ENCODE data around the gene RRAS.

Gene RRAS

DNA sequence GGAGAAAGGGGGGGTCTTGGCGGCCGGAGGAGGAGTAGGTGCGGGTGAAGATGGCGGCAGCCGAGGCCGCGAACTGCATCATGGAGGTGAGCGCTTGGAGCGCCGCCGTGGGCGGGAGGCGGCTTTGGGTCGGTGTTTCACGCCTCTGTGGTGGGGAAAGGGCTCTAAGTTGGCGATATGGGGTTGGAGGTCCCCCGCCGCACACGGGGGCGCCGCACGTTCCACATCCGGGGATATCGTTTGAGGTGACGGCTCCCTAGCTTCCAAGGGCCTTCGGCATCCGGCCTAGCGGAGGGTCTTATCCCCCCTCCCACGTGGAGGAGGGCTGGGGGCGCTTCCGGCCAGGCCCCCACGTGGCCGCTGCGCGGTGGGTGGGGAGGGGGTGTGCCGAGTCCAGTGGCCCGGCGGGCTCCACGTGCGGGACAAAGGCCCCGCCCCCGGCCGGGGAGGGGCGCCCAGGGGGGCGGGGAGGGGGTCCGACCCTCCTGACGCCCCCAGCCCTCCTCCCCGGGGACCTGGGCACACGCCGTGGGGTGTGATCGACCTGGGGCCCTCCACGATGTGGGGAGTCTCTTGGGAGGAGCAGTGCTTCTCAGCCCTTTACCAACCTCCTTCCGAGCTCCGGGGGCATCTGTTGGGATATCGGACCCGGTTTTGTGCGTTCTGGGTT, 37.4 kb upstream of the RRAS start, which contains the start of gene PRMT1:
TSS of gene PRMT1 (plus strand) at position 41 of the 670 bp plus-strand sequence. CDS start at position 51, 10 bp downstream.
- peak within 1 kb of the TSS; percentile 74 to 96 (median 89) for H3K4me3 ChIP-seq (ENCODE audit: low read depth in 1 of 5, low read length in 5 of 5)
- peak within 1 kb of the TSS; percentile 17 to 95 (median 91) for H3K9ac ChIP-seq (ENCODE audit: low read length in 5 of 5)
- H3K36me3 ChIP-seq (ENCODE audit: control insufficient read depth in 5 of 5, insufficient read depth in 5 of 5, low read length in 5 of 5): peaks cover 0 to 10% (median 7%) of the 10 kb centered on the region in 5 donors
- H3K4me1 ChIP-seq (ENCODE audit: control insufficient read depth in 5 of 5, insufficient read depth in 5 of 5, low read length in 5 of 5): peaks cover 2 to 51% (median 34%) of the 10 kb centered on the region in 5 donors
- H3K27ac ChIP-seq (ENCODE audit: low read depth, low read length): peak within 1 kb of the TSS; percentile 88
- no peaks in the 10 kb centered on the region for H3K9me3 ChIP-seq (ENCODE audit: control insufficient read depth in 5 of 5, low read length in 5 of 5)
- H3K27me3 ChIP-seq (ENCODE audit: control insufficient read depth in 5 of 5, insufficient read depth in 4 of 5, low read length in 5 of 5): no peaks in the 10 kb centered on the region

DNA sequence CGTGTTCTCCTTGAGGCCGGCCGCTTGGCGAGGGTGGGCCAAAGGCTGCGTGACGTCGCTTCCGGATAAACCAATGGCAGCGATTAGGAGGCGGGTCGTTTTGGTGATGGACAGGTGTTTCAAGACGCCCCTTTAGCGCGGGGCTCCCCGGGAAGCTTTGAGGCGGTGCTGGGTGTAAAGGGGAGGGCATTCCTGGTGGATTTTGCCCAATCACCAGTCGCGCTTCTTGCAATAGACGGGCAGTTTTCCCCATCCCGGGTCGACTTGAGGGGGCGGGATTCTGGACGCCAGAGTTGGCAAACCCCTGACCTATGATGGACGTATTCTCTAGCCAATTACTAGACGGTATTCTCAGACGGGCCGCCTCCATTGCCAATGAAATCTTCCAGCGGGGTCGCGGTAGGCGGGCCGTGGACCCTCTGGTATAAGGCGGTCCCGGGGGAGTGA, 36.9 kb upstream of the RRAS start:
- Histone ChIP-seq H3K9me3 (ENCODE audit: control insufficient read depth in 5 of 5, low read length in 5 of 5) (no peaks in the 10 kb centered on the region), H3K27ac (ENCODE audit: low read depth, low read length) (peak overlapping the region; percentile 88), H3K9ac (ENCODE audit: low read length in 5 of 5) (peak overlapping the region; percentile 17 to 95 (median 91)), H3K27me3 (ENCODE audit: control insufficient read depth in 5 of 5, insufficient read depth in 4 of 5, low read length in 5 of 5) (no peaks in the 10 kb centered on the region), H3K4me3 (ENCODE audit: low read depth in 1 of 5, low read length in 5 of 5) (peak overlapping the region; percentile 74 to 96 (median 89)), H3K4me1 (ENCODE audit: control insufficient read depth in 5 of 5, insufficient read depth in 5 of 5, low read length in 5 of 5) (peaks cover 2 to 50% (median 34%) of the 10 kb centered on the region in 5 donors), H3K36me3 (ENCODE audit: control insufficient read depth in 5 of 5, insufficient read depth in 5 of 5, low read length in 5 of 5) (peaks cover 0 to 5% (median 2%) of the 10 kb centered on the region in 5 donors)

DNA sequence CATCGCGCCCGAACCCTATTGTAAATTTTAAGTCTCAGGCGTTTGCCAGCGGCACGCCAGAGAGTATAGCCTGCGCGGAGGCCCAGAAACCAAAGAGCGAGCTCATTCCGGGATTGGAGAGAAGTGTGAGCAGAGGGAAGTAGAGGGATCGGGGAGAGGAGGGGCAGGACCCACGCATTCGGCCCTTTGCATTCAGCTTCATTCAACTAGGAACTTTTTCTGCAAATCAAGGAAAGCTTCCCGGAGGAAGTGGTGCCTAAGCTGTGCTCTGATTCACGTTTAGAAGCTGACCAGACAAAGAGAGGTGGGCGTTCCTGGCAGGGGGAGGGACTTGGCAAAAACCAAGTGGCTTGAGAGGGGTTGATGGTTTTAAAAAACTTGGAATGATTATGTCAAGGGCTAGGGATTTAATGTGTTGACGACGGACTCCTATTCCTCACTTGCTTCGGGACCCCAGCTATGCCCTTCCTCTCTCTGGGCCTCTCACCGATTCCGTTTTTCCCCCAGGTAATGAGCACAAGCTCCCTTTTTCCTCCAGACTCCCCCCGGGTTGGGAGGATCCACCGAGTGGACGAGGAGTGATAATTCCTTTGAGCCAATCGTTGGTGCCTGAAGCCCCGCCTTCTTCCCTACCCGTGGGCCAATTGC, 36.3 kb upstream of the RRAS start:
- H3K27me3 ChIP-seq (ENCODE audit: control insufficient read depth in 5 of 5, insufficient read depth in 4 of 5, low read length in 5 of 5): no peaks in the 10 kb centered on the region
- H3K4me3 ChIP-seq (ENCODE audit: low read depth in 1 of 5, low read length in 5 of 5): peak overlapping the region; percentile 58 to 74 (median 69)
- H3K9ac ChIP-seq (ENCODE audit: low read length in 5 of 5): peak overlapping the region in 4 of 5 donors; percentile 68 to 89 (median 85)
- H3K4me1 ChIP-seq (ENCODE audit: control insufficient read depth in 5 of 5, insufficient read depth in 5 of 5, low read length in 5 of 5): peaks cover 2 to 48% (median 33%) of the 10 kb centered on the region in 5 donors
- no peaks in the 10 kb centered on the region for H3K9me3 ChIP-seq (ENCODE audit: control insufficient read depth in 5 of 5, low read length in 5 of 5)
- peak overlapping the region; percentile 88 for H3K27ac ChIP-seq (ENCODE audit: low read depth, low read length)
- peaks cover 0 to 3% (median 0%) of the 10 kb centered on the region in 5 donors for H3K36me3 ChIP-seq (ENCODE audit: control insufficient read depth in 5 of 5, insufficient read depth in 5 of 5, low read length in 5 of 5)

DNA sequence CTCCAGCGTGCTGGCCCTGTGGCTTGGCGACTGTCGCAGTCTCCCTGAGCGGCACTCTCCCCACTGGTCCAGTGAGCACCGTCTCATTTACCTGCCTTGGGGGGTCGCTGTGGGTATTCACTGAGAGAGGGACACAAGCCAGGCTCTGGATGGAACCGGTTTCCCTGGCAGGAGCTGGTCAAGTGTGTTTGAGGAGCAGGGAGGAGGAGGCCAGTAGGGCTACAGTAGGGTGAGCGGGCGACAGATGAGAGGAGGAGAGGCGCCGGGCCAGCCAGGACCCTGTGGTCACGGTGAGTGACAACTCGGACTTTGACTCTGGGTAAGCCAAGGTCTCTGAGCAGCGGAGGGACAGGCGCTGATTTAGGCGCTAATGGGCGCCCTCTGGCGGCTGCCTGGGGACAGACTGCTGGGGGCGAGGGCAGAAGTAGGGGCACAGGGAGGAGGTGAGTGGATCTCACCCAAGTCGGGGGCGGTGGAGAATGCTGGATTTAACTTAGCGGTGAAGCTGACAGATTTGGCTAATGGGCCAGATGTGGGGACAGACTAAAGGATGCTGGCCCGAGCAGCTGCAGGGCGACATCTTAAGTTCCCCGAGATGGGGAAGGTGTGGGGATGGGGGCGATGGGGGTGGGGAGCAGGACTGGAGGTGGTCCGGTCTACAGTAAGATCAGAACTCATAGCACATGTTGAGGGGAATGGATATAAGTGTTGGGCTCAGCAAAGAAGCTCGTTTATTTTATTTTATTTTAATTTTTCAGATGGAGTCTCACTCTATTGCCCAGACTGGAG, 32.4 kb upstream of the RRAS start:
- no peaks in the 10 kb centered on the region for H3K27me3 ChIP-seq (ENCODE audit: control insufficient read depth in 5 of 5, insufficient read depth in 4 of 5, low read length in 5 of 5)
- H3K36me3 ChIP-seq (ENCODE audit: control insufficient read depth in 5 of 5, insufficient read depth in 5 of 5, low read length in 5 of 5): peaks cover 0 to 7% (median 4%) of the 10 kb centered on the region in 5 donors
- no peak overlapping the region for H3K27ac ChIP-seq (ENCODE audit: low read depth, low read length)
- peak overlapping the region in 1 of 5 donors; percentile 19 for H3K4me3 ChIP-seq (ENCODE audit: low read depth in 1 of 5, low read length in 5 of 5)
- peaks cover 2 to 13% (median 8%) of the 10 kb centered on the region in 5 donors for H3K4me1 ChIP-seq (ENCODE audit: control insufficient read depth in 5 of 5, insufficient read depth in 5 of 5, low read length in 5 of 5)
- peak overlapping the region in 2 of 5 donors; percentile 10 to 66 for H3K9ac ChIP-seq (ENCODE audit: low read length in 5 of 5)
- no peaks in the 10 kb centered on the region for H3K9me3 ChIP-seq (ENCODE audit: control insufficient read depth in 5 of 5, low read length in 5 of 5)

DNA sequence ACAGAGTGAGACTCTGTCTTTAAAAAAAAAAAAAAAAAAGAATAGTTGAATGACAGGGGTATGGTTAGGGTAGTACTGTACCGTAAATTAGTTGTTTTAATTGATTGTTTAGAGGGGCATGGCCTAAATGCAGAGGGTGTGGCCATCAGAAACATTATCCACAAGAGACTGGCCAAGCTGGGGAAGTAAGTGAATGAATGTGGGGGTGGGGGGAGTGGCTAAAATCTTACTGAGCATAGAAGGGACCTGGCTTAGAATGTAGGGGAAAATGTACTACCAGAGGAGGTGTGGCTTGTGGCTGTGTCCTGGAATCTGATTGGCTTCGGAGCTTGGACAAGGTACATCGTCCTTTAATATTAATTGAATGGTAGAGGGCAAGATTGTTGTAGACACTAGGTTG, 29.6 kb upstream of the RRAS start:
- Histone ChIP-seq H3K9me3 (ENCODE audit: control insufficient read depth in 5 of 5, low read length in 5 of 5) (no peaks in the 10 kb centered on the region), H3K4me1 (ENCODE audit: control insufficient read depth in 5 of 5, insufficient read depth in 5 of 5, low read length in 5 of 5) (peaks cover 0 to 25% (median 22%) of the 10 kb centered on the region in 5 donors), H3K36me3 (ENCODE audit: control insufficient read depth in 5 of 5, insufficient read depth in 5 of 5, low read length in 5 of 5) (peaks cover 0 to 7% (median 4%) of the 10 kb centered on the region in 5 donors), H3K4me3 (ENCODE audit: low read depth in 1 of 5, low read length in 5 of 5) (no peak overlapping the region), H3K27ac (ENCODE audit: low read depth, low read length) (no peak overlapping the region), H3K27me3 (ENCODE audit: control insufficient read depth in 5 of 5, insufficient read depth in 4 of 5, low read length in 5 of 5) (no peaks in the 10 kb centered on the region), H3K9ac (ENCODE audit: low read length in 5 of 5) (no peak overlapping the region)

DNA sequence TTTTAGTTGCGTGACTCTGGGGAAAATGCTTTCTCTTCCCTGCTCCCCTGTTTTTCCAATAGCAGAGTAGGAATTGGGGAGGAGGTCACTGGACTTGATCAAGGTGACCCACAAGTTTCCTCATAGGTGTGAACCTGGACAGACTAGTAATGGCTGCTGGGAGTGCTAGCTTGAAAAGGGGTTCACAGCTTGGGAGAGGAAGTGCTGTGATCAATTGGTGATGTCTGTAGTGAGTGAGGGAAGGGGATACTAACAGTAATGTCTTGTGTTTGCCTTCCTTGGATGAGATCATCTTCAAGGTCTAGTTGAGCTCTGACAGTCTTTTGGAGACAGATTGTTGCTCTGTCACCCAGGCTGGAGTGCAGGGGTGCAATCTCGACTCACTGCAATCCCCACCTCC, 27.5 kb upstream of the RRAS start:
- no peaks in the 10 kb centered on the region for H3K9me3 ChIP-seq (ENCODE audit: control insufficient read depth in 5 of 5, low read length in 5 of 5)
- no peak overlapping the region for H3K27ac ChIP-seq (ENCODE audit: low read depth, low read length)
- H3K36me3 ChIP-seq (ENCODE audit: control insufficient read depth in 5 of 5, insufficient read depth in 5 of 5, low read length in 5 of 5): peaks cover 0 to 15% (median 11%) of the 10 kb centered on the region in 5 donors
- no peak overlapping the region for H3K4me3 ChIP-seq (ENCODE audit: low read depth in 1 of 5, low read length in 5 of 5)
- H3K4me1 ChIP-seq (ENCODE audit: control insufficient read depth in 5 of 5, insufficient read depth in 5 of 5, low read length in 5 of 5): peaks cover 0 to 34% (median 31%) of the 10 kb centered on the region in 5 donors
- no peaks in the 10 kb centered on the region for H3K27me3 ChIP-seq (ENCODE audit: control insufficient read depth in 5 of 5, insufficient read depth in 4 of 5, low read length in 5 of 5)
- no peak overlapping the region for H3K9ac ChIP-seq (ENCODE audit: low read length in 5 of 5)

DNA sequence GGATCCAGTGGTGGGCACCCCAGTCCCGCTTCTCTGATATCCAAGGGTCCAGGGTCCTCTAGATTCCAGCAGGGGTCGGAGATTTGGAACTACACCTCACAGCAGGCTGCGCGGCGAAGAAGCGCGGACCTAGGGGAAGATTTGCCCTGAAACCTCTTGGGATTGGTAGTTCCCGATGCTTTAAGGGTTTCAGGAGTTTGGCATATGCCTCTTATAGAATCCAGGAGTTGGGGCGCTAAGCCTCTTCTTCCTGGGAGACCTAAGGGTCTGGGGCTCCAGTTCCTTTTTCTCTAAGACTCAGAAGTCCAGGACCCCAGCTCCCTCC, 26.1 kb upstream of the RRAS start:
- H3K4me1 ChIP-seq (ENCODE audit: control insufficient read depth in 5 of 5, insufficient read depth in 5 of 5, low read length in 5 of 5): peaks cover 0 to 30% (median 26%) of the 10 kb centered on the region in 5 donors
- H3K27ac ChIP-seq (ENCODE audit: low read depth, low read length): peak overlapping the region; percentile 83
- H3K4me3 ChIP-seq (ENCODE audit: low read depth in 1 of 5, low read length in 5 of 5): peak overlapping the region; percentile 60 to 89 (median 78)
- peak overlapping the region; percentile 63 to 87 (median 76) for H3K9ac ChIP-seq (ENCODE audit: low read length in 5 of 5)
- H3K36me3 ChIP-seq (ENCODE audit: control insufficient read depth in 5 of 5, insufficient read depth in 5 of 5, low read length in 5 of 5): peaks cover 0 to 29% (median 22%) of the 10 kb centered on the region in 5 donors
- H3K27me3 ChIP-seq (ENCODE audit: control insufficient read depth in 5 of 5, insufficient read depth in 4 of 5, low read length in 5 of 5): no peaks in the 10 kb centered on the region
- no peaks in the 10 kb centered on the region for H3K9me3 ChIP-seq (ENCODE audit: control insufficient read depth in 5 of 5, low read length in 5 of 5)

DNA sequence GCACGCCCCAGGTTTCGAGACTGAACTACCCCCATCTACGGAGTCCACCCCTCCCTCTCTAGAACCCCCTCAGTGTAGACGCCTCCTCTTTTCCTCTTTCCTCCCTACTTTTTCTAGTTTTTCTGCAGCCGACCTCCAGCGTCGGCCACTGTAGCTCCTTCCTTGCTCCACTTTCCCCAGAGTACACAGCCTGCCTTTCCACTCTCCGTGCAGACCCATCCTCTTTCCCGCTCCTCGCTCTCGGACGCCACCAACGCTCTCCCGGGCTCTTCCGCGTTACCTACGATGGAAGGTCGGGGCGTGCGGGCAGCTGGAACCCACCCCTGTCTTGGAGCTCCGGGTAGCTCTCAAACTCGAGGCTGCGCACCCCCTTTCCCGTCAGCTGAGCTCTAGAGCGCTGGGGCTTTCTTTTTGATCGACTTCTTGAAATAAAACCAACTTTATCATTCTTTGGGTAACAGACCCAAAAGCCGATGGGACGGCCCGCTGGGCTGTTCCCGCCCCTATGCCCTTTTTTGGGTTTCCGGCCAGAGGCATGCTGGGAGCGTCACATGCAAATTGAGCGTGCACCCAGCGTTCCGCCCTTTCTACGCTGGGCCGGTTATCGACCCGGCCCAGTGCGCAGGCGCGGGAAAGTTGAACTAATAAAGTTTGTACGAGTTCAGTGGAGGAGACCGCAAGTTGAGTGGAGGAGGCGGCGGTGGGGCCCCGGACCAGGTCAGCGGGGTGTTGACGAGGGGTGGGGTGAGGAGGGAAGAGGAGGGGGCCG, 25.6 kb upstream of the RRAS start, which contains the start of the genes BCL2L12 and IRF3:
TSS of gene BCL2L12 (plus strand) at position 583 of the 769 bp plus-strand sequence. CDS start 760 bp downstream, outside the sequence.
TSS of gene IRF3 (minus strand) at position 507 of the 769 bp plus-strand sequence. CDS start 1,019 bp downstream, outside the sequence.
- H3K9ac ChIP-seq (ENCODE audit: low read length in 5 of 5): peak within 1 kb of the TSS; percentile 63 to 89 (median 83)
- H3K4me1 ChIP-seq (ENCODE audit: control insufficient read depth in 5 of 5, insufficient read depth in 5 of 5, low read length in 5 of 5): peaks cover 0 to 30% (median 26%) of the 10 kb centered on the region in 5 donors
- peaks cover 0 to 33% (median 26%) of the 10 kb centered on the region in 5 donors for H3K36me3 ChIP-seq (ENCODE audit: control insufficient read depth in 5 of 5, insufficient read depth in 5 of 5, low read length in 5 of 5)
- H3K27ac ChIP-seq (ENCODE audit: low read depth, low read length): peak within 1 kb of the TSS; percentile 83
- H3K9me3 ChIP-seq (ENCODE audit: control insufficient read depth in 5 of 5, low read length in 5 of 5): no peaks in the 10 kb centered on the region
- H3K27me3 ChIP-seq (ENCODE audit: control insufficient read depth in 5 of 5, insufficient read depth in 4 of 5, low read length in 5 of 5): no peaks in the 10 kb centered on the region
- H3K4me3 ChIP-seq (ENCODE audit: low read depth in 1 of 5, low read length in 5 of 5): peak within 1 kb of the TSS; percentile 78 to 95 (median 89)

DNA sequence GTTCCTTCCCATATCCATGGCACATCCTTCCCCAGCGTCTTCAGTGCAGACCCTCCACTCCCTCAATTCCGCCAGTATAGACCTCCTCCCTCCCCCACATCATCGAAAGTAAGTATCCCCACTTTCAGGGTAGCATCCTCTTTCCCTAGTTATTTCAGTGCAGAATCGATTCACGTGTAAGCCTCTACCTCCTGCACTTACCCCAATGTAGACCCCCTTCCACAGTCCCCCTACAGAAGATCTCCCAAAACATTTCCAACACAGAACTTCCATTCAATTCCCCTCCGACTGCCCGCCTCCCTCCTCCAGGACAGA, 25.1 kb upstream of the RRAS start:
- Histone ChIP-seq H3K27ac (ENCODE audit: low read depth, low read length) (peak overlapping the region; percentile 83), H3K9ac (ENCODE audit: low read length in 5 of 5) (peak overlapping the region; percentile 56 to 89 (median 83)), H3K4me3 (ENCODE audit: low read depth in 1 of 5, low read length in 5 of 5) (peak overlapping the region; percentile 78 to 95 (median 89)), H3K27me3 (ENCODE audit: control insufficient read depth in 5 of 5, insufficient read depth in 4 of 5, low read length in 5 of 5) (no peaks in the 10 kb centered on the region), H3K4me1 (ENCODE audit: control insufficient read depth in 5 of 5, insufficient read depth in 5 of 5, low read length in 5 of 5) (peaks cover 0 to 30% (median 26%) of the 10 kb centered on the region in 5 donors), H3K36me3 (ENCODE audit: control insufficient read depth in 5 of 5, insufficient read depth in 5 of 5, low read length in 5 of 5) (peaks cover 0 to 35% (median 32%) of the 10 kb centered on the region in 5 donors), H3K9me3 (ENCODE audit: control insufficient read depth in 5 of 5, low read length in 5 of 5) (no peaks in the 10 kb centered on the region)

Data from subcutaneous abdominal adipose tissue (tissue), 5 donors.